Right lobe of liver (tissue), 6 donors: Measurements from ENCODE around the gene FEV. TPM values are rescaled to one million over a fixed set of nuclear protein-coding genes. Genes with fewer than 3 reads are reported as not detected.
A peak's percentile ranks its signal among the peaks of the same experiment; 100 is the strongest.
"Not testable (repeated sequence)": the region's sequence is repeated elsewhere in the genome, so short reads cannot be mapped to it uniquely, and the experiment has no call there.

Source experiments
- ATAC-seq, 4 donors: fragments of 200-7000 bp; cut with Tn5 transposase; one replicate each; pipeline ENCODE4 v1.9.1; 2020; ENCODE audit warnings: mild to moderate bottlenecking in 4 of 4, moderate library complexity in 4 of 4
- DNase-seq, 3 donors: peaks; one replicate each; pipeline ENCODE4 v3.0.0-alpha.2; 2020
- H3K27ac ChIP-seq, 3 donors: fragments of 200-600 bp; one replicate each; pipeline ENCODE4 v1.8.0; 2022
- H3K27me3 ChIP-seq, 2 donors: fragments of 200-600 bp; one replicate each; pipeline ENCODE4 v1.8.0; 2022
- H3K36me3 ChIP-seq, 4 donors: fragments of 200-600 bp; sonication (generic) in 1 of 4; one replicate each; pipeline versions ENCODE4 v1.5.1 to v1.8.0; 2017 to 2022; ENCODE audit warnings: control low read depth in 1 of 4
- H3K4me1 ChIP-seq, 4 donors: fragments of 200-600 bp; sonication (generic) in 1 of 4; one replicate each; pipeline versions ENCODE4 v1.5.1 to v1.8.0; 2017 to 2022; ENCODE audit warnings: control low read depth in 1 of 4
- H3K4me3 ChIP-seq, 3 donors: fragments of 200-600 bp; one replicate each; pipeline ENCODE4 v1.8.0; 2022
- H3K9me3 ChIP-seq, 4 donors: fragments of 200-600 bp; sonication (generic) in 1 of 4; one replicate each; pipeline versions ENCODE4 v1.5.1 to v1.8.0; 2017 to 2022; ENCODE audit warnings: control low read depth in 1 of 4
- POLR2A ChIP-seq: fragments of 450-650 bp; IDR thresholded peaks from one replicate; pipeline ENCODE4 v1.6.1; 2017; ENCODE audit warnings: antibody characterized with exemption, mild to moderate bottlenecking
- WGBS: methylation state at CpG from one replicate; pipeline ENCODE4 v1.1.6; 2018; ENCODE audit warnings: low coverage, low lambda C conversion rate; ENCODE audit not compliant: insufficient coverage; ENCODE audit errors: missing lambda C conversion rate; 5-methylcytosine and 5-hydroxymethylcytosine counted together
- intact Hi-C, 2 donors: fragments of 100-400 bp; cut with DNase I; formaldehyde crosslinking; loops; one replicate each; pipeline versions ENCODE4 v1.11.2 to v1.14.1; 2022
- microRNA counts: library from miRNA; unstranded; fragments of <30 nt; microRNA quantifications from one replicate; lab custom pipeline; 2016
- microRNA-seq, 2 donors: library from miRNA; unstranded; fragments of <30 nt; microRNA quantifications; one replicate each; pipeline ENCODE4, GENCODE V29; 2019 to 2020
- small RNA-seq, 2 experiments: library from RNA; depleted of rRNA; stranded (forward); fragments of <200 nt; gene quantifications; one replicate each; pipeline ENCODE3, GENCODE V24; 2016
- total RNA-seq, 6 experiments: library from RNA; depleted of rRNA in 2 of 6; stranded (reverse); fragments of >200 nt in 2 of 6; fragmentation: NEBNext Ultra II Directional in 3 of 6; extraction: Animal tissue kit (Norgen Biotek cat#: 25700) in 3 of 6; gene quantifications; one replicate each; pipeline versions ENCODE4 v1.1.0 to v1.2.4, GENCODE V29; 2016 to 2023
- TF ChIP-seq, protein P1 (sequence below), 4 donors: fragments of 200-600 bp in 3 of 4; fragments of 450-650 bp in 1 of 4; IDR thresholded peaks; one replicate each; pipeline versions ENCODE4 v1.5.1 to v1.8.0; 2016 to 2022; ENCODE audit warnings: antibody characterized with exemption in 4 of 4, mild to moderate bottlenecking in 2 of 4
- donor health status: DM: no; HTN: yes; CAD: no.
- donor health status: DM: no; HTN: no; CAD: no.
- donor health status: DM: no; HTN: no; CAD: no.
- donor health status: DM: no; HTN: yes; CAD: no.
- donor health status: DM: no; HTN: yes; CAD: no.

FEV gene
- total RNA-seq, 6 experiments from 2014 or later = not detected

DNA sequence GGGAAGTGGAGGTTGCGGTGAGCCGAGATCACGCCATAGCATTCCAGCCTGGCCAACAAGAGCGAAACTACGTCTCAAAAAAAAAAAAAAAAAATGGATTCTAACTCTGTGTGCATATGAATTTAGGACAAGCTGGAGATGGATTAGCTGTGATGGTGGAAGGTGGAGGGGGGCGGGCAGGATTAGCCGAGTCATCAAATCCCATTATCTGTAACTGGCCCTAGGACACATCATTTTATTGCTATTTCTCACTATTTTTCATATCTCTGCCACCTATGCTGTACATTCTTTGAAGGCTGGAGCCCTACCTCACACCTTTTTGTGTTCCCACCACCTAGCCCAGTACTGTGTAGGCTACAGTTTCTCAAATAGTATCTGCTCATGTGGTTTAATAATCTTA lies 32.8 kb downstream of the FEV start:
- intact Hi-C loops = no loop called here
- ATAC-seq (no peak), DNase-seq (peak in 1 of 3 donors; percentile 6)
- no peak overlapping the region for H3K27ac ChIP-seq
- no peaks in the 10 kb centered on the region for H3K4me1 ChIP-seq
- WGBS = 94% methylated on average over 6 of the region's 7 CpGs
- no peaks in the 10 kb centered on the region for H3K27me3 ChIP-seq
- TF ChIP-seq, protein P1, sequence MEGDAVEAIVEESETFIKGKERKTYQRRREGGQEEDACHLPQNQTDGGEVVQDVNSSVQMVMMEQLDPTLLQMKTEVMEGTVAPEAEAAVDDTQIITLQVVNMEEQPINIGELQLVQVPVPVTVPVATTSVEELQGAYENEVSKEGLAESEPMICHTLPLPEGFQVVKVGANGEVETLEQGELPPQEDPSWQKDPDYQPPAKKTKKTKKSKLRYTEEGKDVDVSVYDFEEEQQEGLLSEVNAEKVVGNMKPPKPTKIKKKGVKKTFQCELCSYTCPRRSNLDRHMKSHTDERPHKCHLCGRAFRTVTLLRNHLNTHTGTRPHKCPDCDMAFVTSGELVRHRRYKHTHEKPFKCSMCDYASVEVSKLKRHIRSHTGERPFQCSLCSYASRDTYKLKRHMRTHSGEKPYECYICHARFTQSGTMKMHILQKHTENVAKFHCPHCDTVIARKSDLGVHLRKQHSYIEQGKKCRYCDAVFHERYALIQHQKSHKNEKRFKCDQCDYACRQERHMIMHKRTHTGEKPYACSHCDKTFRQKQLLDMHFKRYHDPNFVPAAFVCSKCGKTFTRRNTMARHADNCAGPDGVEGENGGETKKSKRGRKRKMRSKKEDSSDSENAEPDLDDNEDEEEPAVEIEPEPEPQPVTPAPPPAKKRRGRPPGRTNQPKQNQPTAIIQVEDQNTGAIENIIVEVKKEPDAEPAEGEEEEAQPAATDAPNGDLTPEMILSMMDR (IDR thresholded peaks at IDR 0.05) = no peak
- TF ChIP-seq POLR2A = no peak
- no peaks in the 10 kb centered on the region for H3K9me3 ChIP-seq
- no peaks in the 10 kb centered on the region for H3K36me3 ChIP-seq
- no peak overlapping the region for H3K4me3 ChIP-seq

DNA sequence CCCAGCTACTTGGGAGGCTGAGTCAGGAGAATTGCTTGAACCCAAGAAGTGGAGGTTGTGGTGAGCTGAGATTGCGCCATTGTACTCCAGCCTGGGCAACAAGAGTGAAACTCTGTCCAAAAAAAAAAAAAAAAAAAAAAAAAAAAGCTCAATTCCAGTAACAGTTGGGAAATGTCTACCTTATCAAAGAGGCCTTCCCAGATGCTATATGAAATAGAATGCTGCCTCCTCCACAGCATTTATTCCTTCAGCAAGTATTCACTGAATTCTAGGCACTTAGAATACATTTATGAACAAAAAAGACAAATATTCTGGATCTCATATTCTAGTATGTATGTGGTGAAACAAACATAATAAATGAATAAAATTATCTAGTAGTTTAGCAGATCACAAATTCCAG lies 38.4 kb downstream of the FEV start:
- Histone ChIP-seq H3K27me3 (no peaks in the 10 kb centered on the region), H3K36me3 (no peaks in the 10 kb centered on the region), H3K4me1 (no peaks in the 10 kb centered on the region), H3K9me3 (no peaks in the 10 kb centered on the region), H3K27ac (no peak overlapping the region), H3K4me3 (no peak overlapping the region)
- TF ChIP-seq, protein P1 (IDR thresholded peaks at IDR 0.05) = no peak
- TF ChIP-seq POLR2A = no peak
- DNase-seq = no peak
- no peak for ATAC-seq
- intact Hi-C loops = no loop called here
- 40% methylated on average over 1 of the region's 1 CpG for WGBS

GRCh38 chr2:218944759-218945404 lies 40.1 kb downstream of the FEV start:
- DNase-seq (no peak), ATAC-seq (no peak)
- H3K4me1 ChIP-seq = no peaks in the 10 kb centered on the region
- TF ChIP-seq, protein P1 (IDR thresholded peaks at IDR 0.05) = no peak
- TF ChIP-seq POLR2A = no peak
- no peaks in the 10 kb centered on the region for H3K36me3 ChIP-seq
- intact Hi-C loops = no loop called here
- no peaks in the 10 kb centered on the region for H3K9me3 ChIP-seq
- H3K27ac ChIP-seq = no peak overlapping the region
- 38% methylated on average over 1 of the region's 1 CpG for WGBS
- no peaks in the 10 kb centered on the region for H3K27me3 ChIP-seq
- no peak overlapping the region for H3K4me3 ChIP-seq

DNA sequence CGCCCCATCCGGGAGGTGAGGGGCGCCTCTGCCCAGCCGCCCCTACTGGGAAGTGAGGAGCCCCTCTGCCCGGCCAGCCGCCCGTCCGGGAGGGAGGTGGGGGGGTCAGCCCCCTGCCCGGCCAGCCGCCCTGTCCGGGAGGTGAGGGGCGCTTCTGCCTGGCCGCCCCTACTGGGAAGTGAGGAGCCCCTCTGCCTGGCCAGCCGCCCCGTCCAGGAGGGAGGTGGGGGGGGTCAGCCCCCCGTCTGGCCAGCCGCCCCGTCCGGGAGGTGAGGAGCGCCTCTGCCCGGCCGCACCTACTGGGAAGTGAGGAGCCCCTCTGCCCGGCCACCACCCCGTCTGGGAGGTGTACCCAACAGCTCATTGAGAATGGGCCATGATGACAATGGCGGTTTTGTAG lies 53.2 kb downstream of the FEV start:
- intact Hi-C loops, H3K36me3 ChIP-seq, H3K27ac ChIP-seq, H3K9me3 ChIP-seq, H3K4me3 ChIP-seq, DNase-seq, ATAC-seq, H3K27me3 ChIP-seq, H3K4me1 ChIP-seq: not testable (repeated sequence)
- WGBS = 94% methylated on average over 7 of the region's 25 CpGs

MicroRNAs within 50 kb of the gene (microRNA counts, 767-probe panel; counts per million panel counts)
- 237 counts per million for microRNA hsa-miR-375 (lab: Ali Mortazavi, UCI)

Small RNA genes within 50 kb of the gene (microRNA-seq; reads per million reads assigned to microRNA genes)
- 1,741 to 4,392 reads per million in 2 donors for gene MIR375

Small RNA genes within 50 kb of the gene (small RNA-seq; reads per million reads assigned to genes)
- gene MIR375 = 415 to 560 reads per million in 2 experiments

Other genes starting within 250 kb of the FEV start
- gene CYP27A1, start 203.0 kb downstream of the FEV start, total RNA-seq = 100 to 1,000 TPM; 209 to 463 (median 238) TPM
- not detected for gene PRKAG3, start 153.4 kb downstream of the FEV start, total RNA-seq
- under 1 TPM in 1 of 6 experiments, not detected in 5; 0.25 TPM for gene WNT6, start 125.4 kb downstream of the FEV start, total RNA-seq
- under 1 TPM in 1 of 6 experiments, not detected in 5; 0.31 TPM for gene WNT10A, start 104.3 kb downstream of the FEV start, total RNA-seq
- not detected for gene CDK5R2, start 25.5 kb downstream of the FEV start, total RNA-seq
- gene CRYBA2, start 8.2 kb upstream of the FEV start, total RNA-seq = not detected
- gene CFAP65, start 56.3 kb upstream of the FEV start, total RNA-seq = not detected
- gene IHH, start 75.7 kb upstream of the FEV start, total RNA-seq = 1 to 10 TPM in 3 of 6 experiments, under 1 TPM in 3; 0.42 to 3.9 (median 1.1) TPM
- gene NHEJ1, start 175.6 kb upstream of the FEV start, total RNA-seq = 10 to 100 TPM in 3 of 6 experiments, 1 to 10 TPM in 3; 5.8 to 16.7 (median 10.9) TPM
- 1 to 10 TPM in 5 of 6 experiments, under 1 TPM in 1; 0.62 to 4.9 (median 2.1) TPM for gene SLC23A3, start 184.8 kb upstream of the FEV start, total RNA-seq
- 10 to 100 TPM; 22.3 to 37.1 (median 30.2) TPM for gene CNPPD1, start 191.7 kb upstream of the FEV start, total RNA-seq
- gene RETREG2, start 193.1 kb upstream of the FEV start, total RNA-seq = 10 to 100 TPM; 33.6 to 77.9 (median 51.0) TPM
- gene ZFAND2B, start 221.6 kb upstream of the FEV start, total RNA-seq = 10 to 100 TPM; 20.7 to 32.3 (median 28.8) TPM
- 10 to 100 TPM; 20.3 to 72.5 (median 37.3) TPM for gene ABCB6, start 233.8 kb upstream of the FEV start, total RNA-seq
- 10 to 100 TPM; 28.3 to 39.6 (median 33.2) TPM for gene ATG9A, start 244.5 kb upstream of the FEV start, total RNA-seq
- 10 to 100 TPM; 19.3 to 27.8 (median 24.5) TPM for gene ANKZF1, start 244.6 kb upstream of the FEV start, total RNA-seq